ENCODE data around the gene PHC1.

PHC1 gene

DNA sequence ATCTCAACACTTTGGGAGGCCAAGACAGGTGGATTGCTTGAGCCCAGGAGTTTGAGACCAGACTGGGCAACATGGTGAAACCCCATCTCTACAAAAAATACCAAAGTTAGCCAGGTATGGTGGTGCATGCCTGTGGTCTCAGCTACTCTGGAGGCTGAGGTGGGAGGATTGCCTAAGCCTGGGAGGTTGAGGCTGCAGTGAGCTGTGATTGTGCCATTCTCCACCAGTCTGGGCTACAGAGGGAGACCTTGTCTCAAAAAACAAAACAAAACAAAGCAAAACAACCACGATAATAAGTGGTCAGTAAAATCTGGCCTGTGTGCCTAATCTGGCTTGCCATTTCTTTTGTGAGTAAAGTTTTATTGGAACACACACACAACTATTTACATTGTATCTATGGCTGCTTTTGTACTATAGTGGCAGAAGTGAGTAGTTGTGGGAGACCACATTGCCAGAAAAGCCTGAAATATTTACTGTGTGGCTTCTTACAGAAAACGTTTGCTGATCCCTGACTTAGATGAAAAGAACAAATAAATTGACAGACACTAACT is 55.6 kb downstream of the PHC1 start:
- no peak for DNase-seq (ENCODE audit: low spot score)

DNA sequence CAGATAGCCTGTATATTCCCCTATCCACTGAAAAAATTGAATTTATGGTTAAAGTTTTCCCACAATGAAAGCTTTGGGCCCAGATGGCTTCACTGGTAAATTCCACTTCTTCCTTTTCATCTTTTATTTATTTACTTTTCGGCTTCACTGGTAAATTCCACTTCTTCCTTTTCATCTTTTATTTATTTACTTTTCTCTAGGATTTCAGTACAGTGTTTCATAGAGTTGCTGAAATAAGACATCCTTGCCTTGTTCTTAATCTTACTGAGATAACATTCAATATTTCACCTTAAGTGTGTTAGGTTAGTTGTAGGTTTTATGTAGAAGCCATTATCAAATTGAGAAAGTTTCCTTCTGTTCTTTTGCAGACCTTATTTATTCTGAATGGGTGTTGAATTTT is 56.1 kb downstream of the PHC1 start:
- TF ChIP-seq, protein P1, sequence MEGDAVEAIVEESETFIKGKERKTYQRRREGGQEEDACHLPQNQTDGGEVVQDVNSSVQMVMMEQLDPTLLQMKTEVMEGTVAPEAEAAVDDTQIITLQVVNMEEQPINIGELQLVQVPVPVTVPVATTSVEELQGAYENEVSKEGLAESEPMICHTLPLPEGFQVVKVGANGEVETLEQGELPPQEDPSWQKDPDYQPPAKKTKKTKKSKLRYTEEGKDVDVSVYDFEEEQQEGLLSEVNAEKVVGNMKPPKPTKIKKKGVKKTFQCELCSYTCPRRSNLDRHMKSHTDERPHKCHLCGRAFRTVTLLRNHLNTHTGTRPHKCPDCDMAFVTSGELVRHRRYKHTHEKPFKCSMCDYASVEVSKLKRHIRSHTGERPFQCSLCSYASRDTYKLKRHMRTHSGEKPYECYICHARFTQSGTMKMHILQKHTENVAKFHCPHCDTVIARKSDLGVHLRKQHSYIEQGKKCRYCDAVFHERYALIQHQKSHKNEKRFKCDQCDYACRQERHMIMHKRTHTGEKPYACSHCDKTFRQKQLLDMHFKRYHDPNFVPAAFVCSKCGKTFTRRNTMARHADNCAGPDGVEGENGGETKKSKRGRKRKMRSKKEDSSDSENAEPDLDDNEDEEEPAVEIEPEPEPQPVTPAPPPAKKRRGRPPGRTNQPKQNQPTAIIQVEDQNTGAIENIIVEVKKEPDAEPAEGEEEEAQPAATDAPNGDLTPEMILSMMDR (IDR thresholded peaks at IDR 0.05; ENCODE audit: extremely low read depth, missing control alignments) = no peak
- no peak for DNase-seq (ENCODE audit: low spot score)

More for the DNA sequence above, 55.6 kb downstream of the PHC1 start:
- TF ChIP-seq, protein P1 (IDR thresholded peaks at IDR 0.05; ENCODE audit: extremely low read depth, missing control alignments) = no peak

DNA sequence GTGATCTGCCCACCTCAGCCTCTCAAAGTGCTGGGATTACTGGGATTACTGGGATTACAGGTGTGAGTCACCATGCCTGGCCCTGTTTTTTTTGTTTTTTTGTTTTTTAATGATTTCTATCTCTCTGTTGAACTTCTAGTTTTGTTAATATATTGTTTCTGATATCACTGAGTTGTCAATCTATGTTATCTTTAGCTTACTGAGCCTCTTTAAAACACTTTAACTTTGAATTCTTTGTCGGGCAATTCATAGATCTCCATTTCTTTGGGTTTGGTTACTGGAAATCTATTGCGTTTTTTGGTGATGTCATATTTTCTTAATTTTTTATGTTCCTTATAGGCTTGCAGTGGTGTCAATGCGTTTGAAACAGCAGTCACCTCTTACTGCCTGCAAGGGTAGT is 65.8 kb downstream of the PHC1 start:
- no peak for DNase-seq (ENCODE audit: low spot score)
- TF ChIP-seq, protein P1 (IDR thresholded peaks at IDR 0.05; ENCODE audit: extremely low read depth, missing control alignments) = no peak

DNA sequence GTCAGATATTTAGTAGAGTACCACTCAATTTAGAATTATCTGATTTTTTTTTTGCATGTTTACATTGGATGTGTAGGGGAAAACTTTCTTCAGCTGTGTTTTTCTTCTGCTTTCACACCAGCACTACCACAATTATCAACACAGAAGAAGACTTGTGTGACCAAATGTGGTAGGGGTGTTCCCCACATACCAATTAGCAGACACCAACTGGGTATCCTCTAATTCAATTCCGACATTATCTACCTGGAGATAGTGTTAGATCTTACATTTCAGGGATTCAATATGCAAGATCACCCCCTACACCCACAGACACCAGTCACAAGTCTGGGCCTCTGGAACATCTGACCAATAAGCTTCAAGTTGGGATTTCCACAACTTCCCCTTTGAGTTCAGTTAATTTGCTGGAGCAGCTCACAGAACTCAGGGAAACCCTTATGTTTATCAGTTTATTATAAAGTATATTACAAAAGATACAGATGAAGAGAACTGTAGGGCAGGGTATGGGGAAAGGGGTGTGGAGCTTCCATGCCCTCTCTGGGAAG is 71.0 kb downstream of the PHC1 start:
- TF ChIP-seq, protein P1 (IDR thresholded peaks at IDR 0.05; ENCODE audit: extremely low read depth, missing control alignments) = no peak
- no peak for DNase-seq (ENCODE audit: low spot score)

DNA sequence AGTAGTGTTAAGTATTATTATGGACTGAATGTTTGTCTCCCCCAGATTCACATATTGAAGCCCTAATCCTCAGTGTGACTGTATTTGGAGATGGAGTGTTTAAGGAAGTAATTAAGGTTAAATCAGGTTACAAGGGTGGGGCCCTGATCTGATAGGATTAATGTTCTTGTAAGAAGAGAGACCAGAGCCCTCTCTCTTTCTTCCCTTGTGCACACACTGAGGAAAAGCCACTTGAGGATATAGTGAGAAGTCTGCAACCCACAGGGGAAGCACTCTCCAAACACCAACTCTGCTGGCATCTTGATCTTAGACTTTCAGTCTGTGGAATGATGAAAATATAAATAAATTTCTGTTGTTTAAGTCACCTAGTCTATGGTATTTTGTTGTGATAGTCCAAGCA is 72.9 kb downstream of the PHC1 start:
- TF ChIP-seq, protein P1 (IDR thresholded peaks at IDR 0.05; ENCODE audit: extremely low read depth, missing control alignments) = no peak
- DNase-seq (ENCODE audit: low spot score) = no peak

DNA sequence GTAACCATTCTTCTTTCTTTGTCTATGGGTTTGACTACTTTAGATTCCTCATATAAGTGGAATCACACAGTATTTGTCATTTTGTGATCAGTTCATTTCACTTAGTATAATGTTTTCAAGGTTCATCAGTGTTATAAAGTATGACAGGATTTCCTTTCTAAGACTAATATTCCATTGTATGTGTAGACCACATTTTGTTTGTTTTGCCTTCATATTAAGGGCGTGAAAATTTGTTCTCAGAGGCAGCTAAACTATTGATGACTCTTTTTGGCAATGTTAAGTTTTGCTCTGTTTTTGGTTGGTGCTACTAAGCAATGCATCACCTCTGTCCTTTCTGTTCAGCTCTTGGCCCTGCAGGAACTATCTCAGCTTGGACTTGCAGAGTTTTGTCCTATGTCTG is 73.4 kb downstream of the PHC1 start:
- no peak for DNase-seq (ENCODE audit: low spot score)
- TF ChIP-seq, protein P1 (IDR thresholded peaks at IDR 0.05; ENCODE audit: extremely low read depth, missing control alignments) = no peak

DNA sequence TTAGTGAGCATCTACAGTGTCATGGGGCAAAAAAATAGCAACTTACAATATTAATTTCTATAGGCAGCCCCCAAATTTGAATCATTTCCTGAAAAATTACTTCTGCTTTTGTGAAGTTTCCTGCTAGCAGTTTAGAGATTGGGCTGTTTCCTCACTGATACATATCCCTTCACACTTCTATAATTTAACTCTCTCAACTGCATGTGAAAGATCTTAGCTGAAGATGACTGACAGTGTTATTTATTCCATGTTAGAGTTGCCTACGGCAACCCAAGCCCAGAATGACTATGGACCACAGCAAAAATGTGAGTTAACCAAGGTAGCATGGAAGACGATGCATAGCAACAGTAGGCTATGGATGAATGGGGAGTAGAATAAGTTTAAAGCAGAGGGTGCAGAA is 75.1 kb downstream of the PHC1 start, which contains the start of gene KLRG1:
Gene KLRG1 (plus strand): TSS at position 134 of the 400 bp plus-strand sequence. CDS start 90 bp downstream, at position 224.
- TF ChIP-seq, protein P1 (IDR thresholded peaks at IDR 0.05; ENCODE audit: extremely low read depth, missing control alignments) = no peak
- no peak for DNase-seq (ENCODE audit: low spot score)

Data from GM20000 (cell line).